ENCODE measurements around the gene FBLN1.

The FBLN1 gene

DNA sequence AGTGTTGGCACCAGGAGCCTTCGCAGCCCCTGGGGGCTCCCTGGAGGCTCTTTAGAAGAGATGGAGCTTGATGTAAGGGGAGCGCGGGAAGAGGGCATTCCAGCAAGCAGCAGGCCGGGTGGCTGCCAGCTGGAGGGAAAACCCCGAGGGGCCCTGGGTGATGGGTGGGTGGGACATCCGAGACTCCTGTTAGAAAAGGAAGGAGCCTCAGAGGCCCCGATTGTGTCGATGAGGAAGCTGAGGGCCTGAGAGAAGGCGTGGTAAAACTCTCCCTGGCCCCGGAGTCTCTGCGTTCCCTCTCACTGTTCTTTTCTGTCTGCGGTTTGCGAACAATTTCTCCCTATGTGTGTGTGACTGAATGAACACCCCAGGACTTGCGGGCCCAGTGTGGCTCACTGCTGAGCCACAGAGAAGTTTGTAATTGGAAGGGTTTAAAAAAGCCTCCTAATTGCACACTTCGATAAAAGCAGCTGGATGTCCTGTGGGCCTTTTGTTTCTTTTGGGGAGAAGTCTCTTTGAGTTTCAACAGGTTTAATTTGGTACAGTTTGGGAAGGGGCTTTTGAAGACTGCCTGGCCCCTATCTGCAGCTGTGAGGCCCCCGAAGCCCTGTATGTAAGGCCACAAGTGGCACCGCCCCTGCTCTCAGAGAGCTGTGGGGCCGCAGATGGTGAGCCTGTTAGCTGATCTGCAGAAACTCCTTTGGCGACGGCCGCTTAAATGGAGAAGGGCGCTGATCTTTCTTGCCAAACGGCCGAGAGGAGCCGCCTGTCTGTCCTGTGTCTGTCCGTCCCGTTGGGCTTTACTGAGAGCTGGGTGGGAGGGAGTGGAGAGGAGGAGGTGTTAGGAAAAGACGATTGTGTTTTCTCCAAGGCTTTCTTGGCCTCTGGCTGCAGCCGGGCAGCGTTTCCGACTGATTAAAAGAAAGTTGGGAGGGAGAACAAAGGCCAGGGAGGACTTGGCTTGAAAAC, 2.0 kb downstream of the FBLN1 start:
- no peak for DNase-seq

DNA sequence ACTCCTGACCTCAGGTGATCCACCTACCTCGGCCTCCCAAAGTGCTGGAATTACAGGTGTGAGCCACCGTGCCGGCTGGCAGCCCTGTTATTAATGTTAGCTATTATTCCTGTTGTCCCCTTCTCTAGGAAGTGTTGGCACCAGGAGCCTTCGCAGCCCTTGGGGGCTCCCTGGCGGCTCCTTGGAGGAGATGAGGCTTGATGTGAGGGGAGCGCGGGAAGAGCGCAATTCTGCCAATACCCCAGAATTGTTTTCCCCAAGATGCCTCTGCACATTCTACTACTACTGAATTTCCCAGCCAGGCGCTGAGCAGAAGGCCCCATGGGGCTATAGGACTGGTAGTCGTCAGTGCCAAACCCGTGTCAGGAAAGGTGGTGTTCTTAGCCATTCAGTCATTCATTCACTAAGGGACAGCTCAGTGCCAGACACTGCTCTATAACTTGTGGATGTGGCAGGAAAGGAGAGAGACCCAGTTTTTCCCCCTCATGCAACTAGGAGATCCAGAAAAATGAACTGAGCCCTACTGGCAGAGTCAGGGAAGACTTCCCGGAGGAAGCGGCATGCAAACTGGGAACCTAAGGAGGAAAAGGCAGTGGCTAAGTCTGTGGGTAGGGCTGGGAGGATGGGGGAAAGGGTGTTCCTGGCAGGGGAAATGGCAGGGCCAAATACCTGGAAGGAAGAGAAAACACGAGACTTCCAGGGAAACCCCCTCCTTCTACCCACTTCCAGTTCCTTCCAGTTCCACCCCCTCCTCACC, 3.5 kb downstream of the FBLN1 start:
- no peak for DNase-seq

- DNase-seq, result no peak
Observed at GRCh38 chr22:45506816-45507360, 4.2 kb downstream of the FBLN1 start.

GRCh38 chr22:45507798-45508197, 5.1 kb downstream of the FBLN1 start:
- DNase-seq, result no peak

GRCh38 chr22:45508814-45509213, 6.1 kb downstream of the FBLN1 start:
- no peak for DNase-seq

DNA sequence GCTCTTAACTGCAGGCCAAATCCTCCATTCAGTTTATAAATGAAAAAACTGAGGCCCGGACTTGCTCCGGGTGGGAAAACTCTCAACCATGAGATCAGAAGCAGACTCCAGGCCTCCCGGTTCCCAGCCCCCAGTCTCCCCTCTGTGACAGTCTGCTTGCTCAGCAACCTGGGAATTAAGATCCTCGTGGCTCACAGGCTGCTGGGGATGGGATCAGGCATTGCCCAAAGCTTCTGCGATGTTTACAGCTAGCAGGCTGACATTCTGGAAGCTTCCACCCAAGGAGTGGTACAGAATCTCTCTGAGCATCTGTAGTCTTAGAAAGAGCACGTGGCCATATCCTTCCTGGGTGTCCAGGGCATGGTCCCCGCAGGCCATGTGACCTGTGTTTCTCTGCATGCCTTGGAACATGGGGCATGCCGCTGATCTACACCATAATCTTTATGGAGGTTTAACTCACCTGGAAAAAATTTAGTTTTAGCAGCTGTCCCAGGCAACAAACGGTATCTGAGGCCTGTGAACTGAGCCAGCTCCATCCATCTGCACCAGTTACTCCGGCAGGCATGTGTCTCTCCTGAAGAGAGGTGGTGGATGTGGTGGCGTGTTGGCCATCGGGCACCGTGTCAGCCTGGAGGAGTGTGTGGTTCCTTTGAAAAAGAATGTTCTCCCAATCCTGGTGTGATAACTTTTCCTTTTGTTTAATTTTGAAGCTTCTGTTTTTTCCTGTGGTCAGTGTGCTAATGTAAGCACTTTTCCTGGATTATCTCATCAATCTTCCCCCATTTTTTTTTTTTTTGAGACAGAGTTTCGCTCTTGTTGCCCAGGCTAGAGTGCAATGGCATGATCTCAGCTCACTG, 7.9 kb downstream of the FBLN1 start:
- no peak for DNase-seq

DNA sequence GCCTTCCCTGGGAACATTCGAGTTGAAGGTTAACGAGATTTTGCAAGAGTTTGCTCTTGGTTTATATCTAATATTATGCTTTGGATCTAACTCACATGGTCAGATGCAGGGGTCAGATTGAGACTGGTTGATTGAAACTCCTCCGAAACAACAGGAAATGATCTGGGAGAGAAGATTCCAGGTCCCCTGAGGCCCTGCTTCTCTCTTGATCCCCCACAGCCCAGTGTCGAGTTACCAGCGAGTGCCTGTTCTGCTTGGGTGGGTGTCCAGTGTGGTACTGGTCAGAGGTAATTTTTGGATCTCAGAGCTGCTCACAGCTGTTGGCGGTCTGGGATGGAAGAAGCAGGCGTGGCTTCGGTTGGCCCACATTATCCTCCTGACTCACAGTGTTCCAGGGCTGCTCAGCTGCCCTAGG, 9.2 kb downstream of the FBLN1 start:
- no peak for DNase-seq

DNA sequence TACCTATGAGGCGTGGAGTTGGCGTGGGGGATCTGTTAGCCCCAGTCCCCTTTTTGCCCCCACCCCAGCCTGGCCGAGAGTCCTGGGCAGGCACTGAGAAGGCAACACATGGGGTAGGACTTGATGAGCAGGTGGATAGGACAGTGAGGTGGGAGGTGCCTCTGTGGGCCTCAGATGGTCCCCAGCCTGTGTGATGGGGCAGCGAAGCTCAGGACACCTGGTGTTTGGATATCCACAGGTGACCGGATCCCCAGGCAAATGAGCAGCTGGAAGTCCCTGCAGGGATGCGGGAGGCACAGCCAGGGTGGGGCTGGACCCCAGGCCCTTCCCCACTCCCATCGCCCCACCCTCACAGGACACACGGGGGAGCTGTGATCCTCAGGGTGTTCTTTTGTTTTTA, 9.7 kb downstream of the FBLN1 start:
- no peak for DNase-seq

- no peak for DNase-seq
Observed at GRCh38 chr22:45515676-45516075, 13.0 kb downstream of the FBLN1 start.

- no peak for DNase-seq
Observed at GRCh38 chr22:45516163-45516562, 13.5 kb downstream of the FBLN1 start.

DNA sequence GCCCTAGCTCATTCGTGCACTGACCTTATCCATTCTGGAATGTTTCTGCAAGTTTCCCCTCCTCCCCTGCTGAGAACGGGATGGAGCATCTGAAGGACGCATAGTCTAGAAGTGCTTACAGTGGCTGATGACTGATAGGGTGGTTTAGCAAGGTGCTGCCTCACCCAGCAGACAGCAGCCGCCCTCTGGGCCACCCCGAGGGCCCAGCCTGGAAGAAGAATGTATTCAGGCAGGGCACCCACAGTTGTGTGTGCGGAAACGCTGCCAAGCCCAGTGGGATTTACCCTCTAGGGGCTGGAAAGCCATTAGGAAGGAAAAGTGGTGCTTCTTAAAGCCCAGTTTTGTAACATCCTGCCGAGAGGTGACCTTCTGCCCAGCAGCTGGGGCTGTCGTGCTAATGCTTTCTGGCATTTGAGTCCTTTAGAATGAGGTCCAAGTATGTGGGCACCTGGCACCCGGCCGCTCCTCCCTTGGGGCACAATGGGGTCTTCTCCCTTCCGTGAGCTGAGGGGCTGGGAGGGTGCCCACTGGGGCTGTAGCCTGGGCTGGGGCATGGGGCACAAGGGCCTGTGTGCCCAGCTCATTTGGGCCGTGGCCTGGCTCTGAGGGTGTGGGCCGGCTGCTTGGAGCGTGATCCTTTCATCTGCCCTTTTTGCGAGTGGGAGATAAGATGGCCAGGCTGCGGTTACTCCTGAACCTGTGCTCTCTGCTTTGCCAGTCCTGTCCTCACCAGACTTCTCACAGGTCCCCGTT, 14.4 kb downstream of the FBLN1 start:
- DNase-seq, result no peak

- no peak for DNase-seq
Observed at GRCh38 chr22:45518136-45518535, 15.5 kb downstream of the FBLN1 start.

DNA sequence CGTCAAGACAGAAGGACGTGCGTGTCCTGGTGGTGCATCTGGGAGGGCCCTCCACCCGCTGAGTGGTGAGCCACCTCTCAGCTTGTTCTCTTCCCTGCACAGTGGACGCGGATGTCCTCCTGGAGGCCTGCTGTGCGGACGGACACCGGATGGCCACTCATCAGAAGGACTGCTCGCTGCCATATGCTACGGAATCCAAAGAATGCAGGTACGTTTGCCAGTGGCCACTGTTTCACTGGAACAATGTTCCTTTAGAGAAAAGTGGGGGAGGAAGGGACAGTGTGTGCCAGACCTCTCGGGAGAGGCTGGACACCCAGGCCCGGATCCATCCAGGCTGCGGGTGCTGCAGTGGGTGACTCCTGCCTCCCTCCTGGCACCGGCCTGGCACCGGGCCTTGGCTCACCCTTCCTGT, 15.9 kb downstream of the FBLN1 start:
- no peak for DNase-seq

GRCh38 chr22:45521178-45521577, 18.5 kb downstream of the FBLN1 start:
- no peak for DNase-seq

DNA sequence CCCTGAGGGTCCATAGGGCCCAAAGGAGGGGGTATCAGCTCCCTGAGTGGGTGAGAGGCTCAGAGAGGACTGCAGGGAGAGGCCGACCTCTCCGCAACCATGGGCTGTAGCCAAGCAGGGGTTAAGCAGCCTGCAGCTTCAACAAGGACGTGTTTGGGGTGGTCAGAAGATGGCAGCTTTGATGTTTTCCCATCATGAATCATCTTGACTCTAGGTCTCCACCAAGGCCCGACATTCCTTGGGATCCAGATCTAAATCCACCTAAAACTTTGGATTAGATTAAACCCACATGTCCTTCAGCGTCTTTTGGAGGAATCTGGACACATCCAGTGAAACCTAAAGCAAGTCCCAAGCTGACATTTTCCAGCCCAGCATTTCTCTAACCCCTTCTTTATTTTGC, 19.8 kb downstream of the FBLN1 start:
- no peak for DNase-seq

- no peak for DNase-seq
Observed at GRCh38 chr22:45524157-45524556, 21.5 kb downstream of the FBLN1 start.

GRCh38 chr22:45524966-45525365, 22.3 kb downstream of the FBLN1 start:
- no peak for DNase-seq

DNA sequence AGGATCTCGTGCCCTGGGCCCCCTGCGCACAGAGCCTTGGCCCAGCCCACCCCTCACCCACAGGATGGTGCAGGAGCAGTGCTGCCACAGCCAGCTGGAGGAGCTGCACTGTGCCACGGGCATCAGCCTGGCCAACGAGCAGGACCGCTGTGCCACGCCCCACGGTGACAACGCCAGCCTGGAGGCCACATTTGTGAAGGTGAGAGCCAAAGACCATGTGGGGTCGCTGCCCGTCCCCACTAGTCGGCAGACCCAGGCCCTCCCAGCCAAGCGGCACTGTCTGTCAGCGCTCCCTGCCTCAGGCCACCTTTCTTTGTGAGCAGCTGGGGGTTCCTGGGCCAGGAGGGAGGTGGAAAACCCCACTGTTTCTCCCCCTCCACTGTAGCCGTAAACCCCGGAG, 22.8 kb downstream of the FBLN1 start:
- no peak for DNase-seq

DNA sequence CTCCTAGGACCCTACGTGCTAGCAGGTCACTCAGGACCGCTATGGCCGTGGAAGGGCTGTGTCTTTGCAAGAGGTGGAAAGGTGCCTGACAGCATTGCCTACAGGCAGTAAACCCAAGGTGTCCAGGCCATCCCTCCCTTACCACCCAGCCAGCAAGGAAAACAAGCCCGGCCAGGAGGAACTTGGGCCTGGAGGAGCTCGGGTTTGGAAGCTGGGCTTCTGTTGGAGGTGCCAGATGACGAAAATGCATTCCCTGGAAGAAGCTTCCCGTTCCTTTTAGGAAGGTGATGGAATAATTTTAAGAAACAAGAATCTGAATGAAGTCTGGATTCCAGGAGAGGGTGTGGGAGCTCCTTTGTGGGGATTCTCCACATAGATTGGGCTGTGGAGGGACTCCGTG, 23.6 kb downstream of the FBLN1 start:
- no peak for DNase-seq

DNA sequence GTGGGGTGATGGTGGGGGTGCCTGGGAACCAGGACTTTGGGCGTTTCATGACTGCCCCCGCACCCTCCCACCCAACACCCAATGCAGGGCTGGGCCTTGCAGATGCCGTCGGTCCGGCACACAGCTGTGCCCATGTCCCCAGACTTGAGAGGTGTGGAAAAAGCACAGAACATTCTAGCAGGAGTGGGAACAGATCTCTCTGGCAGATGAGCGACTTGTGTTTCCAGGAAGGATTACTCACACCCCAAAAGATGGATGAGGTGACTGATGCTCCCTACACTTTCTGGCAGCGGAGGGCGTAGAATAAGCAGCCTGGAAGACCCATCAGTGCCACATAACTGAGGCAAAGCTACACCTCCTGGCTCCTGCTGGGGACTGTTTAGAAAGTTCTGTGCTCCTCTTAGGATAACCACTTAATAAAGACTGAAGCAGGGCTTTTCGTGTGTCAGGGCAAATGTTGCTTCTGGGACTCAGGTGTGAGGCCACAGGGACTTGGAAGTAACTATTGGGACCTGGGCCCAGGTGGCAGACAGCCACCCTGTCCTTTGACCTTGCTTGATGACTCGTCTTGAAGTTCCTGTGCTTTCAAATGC, 24.2 kb downstream of the FBLN1 start:
- no peak for DNase-seq

DNA sequence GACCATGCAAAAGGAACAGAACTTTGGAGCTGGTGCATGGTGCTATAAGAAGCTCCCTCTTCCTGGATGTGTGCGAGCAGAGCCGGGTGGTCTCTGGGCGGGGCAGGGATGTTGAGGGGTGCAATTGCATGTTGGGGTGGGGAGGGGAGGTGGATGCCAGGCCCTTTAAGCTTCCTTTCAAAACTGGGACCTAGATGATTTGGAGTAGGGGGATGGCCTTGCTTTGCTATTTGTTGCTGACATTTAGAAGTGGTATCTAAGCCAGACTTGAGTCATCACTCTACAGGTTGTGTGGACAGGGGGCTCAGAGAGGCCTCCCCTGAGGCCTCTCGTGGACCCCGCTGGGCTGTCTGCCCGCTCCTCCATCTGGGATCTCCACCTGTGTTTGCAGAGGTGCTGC, 24.8 kb downstream of the FBLN1 start:
- DNase-seq, result no peak

DNA sequence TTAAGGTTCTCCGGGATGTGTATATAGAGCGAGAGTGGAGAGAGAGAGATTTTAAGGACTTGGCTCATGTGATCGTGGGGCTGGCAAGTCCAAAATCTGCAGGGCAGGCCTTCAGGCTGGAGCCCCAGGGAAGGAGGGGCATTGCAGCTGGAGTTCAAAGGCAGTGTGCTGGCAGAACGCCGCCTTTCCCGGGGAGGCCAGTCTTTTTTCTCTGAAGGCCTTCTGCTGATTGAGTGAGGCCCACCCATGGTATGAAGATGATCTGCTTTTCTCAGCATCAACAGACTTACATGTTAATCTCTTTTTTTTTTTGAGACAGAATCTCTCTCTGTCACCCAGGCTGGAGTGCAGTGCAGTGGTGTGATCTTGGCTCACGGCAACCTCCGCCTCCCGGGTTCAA, 25.4 kb downstream of the FBLN1 start:
- DNase-seq, result no peak
